Chondrocyte (in vitro differentiated cells): Measurements from ENCODE around the gene ZNF407. TPM values are rescaled to one million over a fixed set of nuclear protein-coding genes. Genes with fewer than 3 reads are reported as not detected.

Experiments
- DNase-seq: peaks from one replicate; pipeline ENCODE4 v3.0.0; 2021; ENCODE audit warnings: mixed read lengths, low spot score
- H3K27ac Mint-ChIP-seq: one replicate; pipeline ENCODE4 v1.8.0; 2021; ENCODE audit warnings: mild to moderate bottlenecking, moderate library complexity, mixed read lengths; ENCODE audit not compliant: unreplicated experiment
- H3K27me3 Mint-ChIP-seq: 2 replicates; pipeline ENCODE4 v1.8.0; 2021; ENCODE audit warnings: low read depth, mixed read lengths
- H3K36me3 Mint-ChIP-seq: 2 replicates; pipeline ENCODE4 v1.8.0; 2021; ENCODE audit warnings: low read depth, mixed read lengths
- H3K4me1 Mint-ChIP-seq: 2 replicates; pipeline ENCODE4 v1.8.0; 2021; ENCODE audit warnings: low read depth, mild to moderate bottlenecking, mixed read lengths
- H3K4me3 Mint-ChIP-seq: one replicate; pipeline ENCODE4 v1.8.0; 2021; ENCODE audit warnings: mild to moderate bottlenecking, moderate library complexity, mixed read lengths; ENCODE audit not compliant: unreplicated experiment
- H3K9me3 Mint-ChIP-seq: 2 replicates; pipeline ENCODE4 v1.8.0; 2021; ENCODE audit warnings: low read depth, mixed read lengths
- CTCF ChIP-seq: fragments of 200-600 bp; sonication (generic); IDR thresholded peaks from 2 replicates; pipeline ENCODE4 v1.5.0; 2021; ENCODE audit warnings: antibody characterized with exemption, mild to moderate bottlenecking, moderate library complexity
- total RNA-seq: library from RNA; stranded (reverse); gene quantifications from 3 replicates; pipeline ENCODE4 v1.2.1, GENCODE V29; 2021

ZNF407 gene
- total RNA-seq, 1 donor from 2014 or later: 10.4 TPM

GRCh38 chr18:74661008-74661407 lies 63.3 kb downstream of the ZNF407 start:
- Mint-ChIP-seq H3K36me3 (no peaks in the 10 kb centered on the region), H3K4me1 (no peaks in the 10 kb centered on the region), H3K4me3 (no peak overlapping the region), H3K9me3 (no peaks in the 10 kb centered on the region), H3K27me3 (no peaks in the 10 kb centered on the region), H3K27ac (no peak overlapping the region)
- TF ChIP-seq CTCF: no peak
- DNase-seq: no peak

- Mint-ChIP-seq H3K36me3 (no peaks in the 10 kb centered on the region), H3K27ac (no peak overlapping the region), H3K27me3 (no peaks in the 10 kb centered on the region), H3K4me3 (no peak overlapping the region), H3K4me1 (no peaks in the 10 kb centered on the region), H3K9me3 (no peaks in the 10 kb centered on the region)
- DNase-seq: no peak
- TF ChIP-seq CTCF: no peak
Observed at GRCh38 chr18:74661691-74662090, 64.0 kb downstream of the ZNF407 start.

GRCh38 chr18:74662622-74663021 lies 65.0 kb downstream of the ZNF407 start:
- H3K4me3 Mint-ChIP-seq: no peak overlapping the region
- no peak for DNase-seq
- no peak for TF ChIP-seq CTCF
- H3K4me1 Mint-ChIP-seq: no peaks in the 10 kb centered on the region
- no peaks in the 10 kb centered on the region for H3K27me3 Mint-ChIP-seq
- H3K27ac Mint-ChIP-seq: no peak overlapping the region
- H3K9me3 Mint-ChIP-seq: no peaks in the 10 kb centered on the region
- H3K36me3 Mint-ChIP-seq: no peaks in the 10 kb centered on the region

GRCh38 chr18:74665346-74665745 lies 67.7 kb downstream of the ZNF407 start:
- no peaks in the 10 kb centered on the region for H3K27me3 Mint-ChIP-seq
- no peaks in the 10 kb centered on the region for H3K9me3 Mint-ChIP-seq
- H3K36me3 Mint-ChIP-seq: peaks cover 2% of the 10 kb centered on the region
- DNase-seq: no peak
- TF ChIP-seq CTCF: no peak
- no peaks in the 10 kb centered on the region for H3K4me1 Mint-ChIP-seq
- H3K4me3 Mint-ChIP-seq: no peak overlapping the region
- no peak overlapping the region for H3K27ac Mint-ChIP-seq

GRCh38 chr18:74665905-74666304 lies 68.2 kb downstream of the ZNF407 start:
- no peak overlapping the region for H3K27ac Mint-ChIP-seq
- no peaks in the 10 kb centered on the region for H3K9me3 Mint-ChIP-seq
- no peak overlapping the region for H3K4me3 Mint-ChIP-seq
- DNase-seq: no peak
- peaks cover 3% of the 10 kb centered on the region for H3K36me3 Mint-ChIP-seq
- no peaks in the 10 kb centered on the region for H3K4me1 Mint-ChIP-seq
- H3K27me3 Mint-ChIP-seq: no peaks in the 10 kb centered on the region
- no peak for TF ChIP-seq CTCF
